K562 (cell line): ENCODE results near the gene ZNF92. TPM values are rescaled to one million over a fixed set of nuclear protein-coding genes. Genes with fewer than 3 reads are reported as not detected.
A peak's percentile ranks its signal among the peaks of the same experiment; 100 is the strongest.

Experiments
- BCOR ChIP-seq: fragments of 450-650 bp; IDR thresholded peaks from 2 replicates; pipeline ENCODE4 v1.6.1; 2016
- CXXC5 ChIP-seq: fragments of 250-450 bp; sonication (Bioruptor Pico); IDR thresholded peaks from 2 replicates; pipeline ENCODE4 v1.8.0; 2022; ENCODE audit warnings: inconsistent platforms, mild to moderate bottlenecking, moderate library complexity
- GTF2A2 ChIP-seq: IDR thresholded peaks from 2 replicates; pipeline ENCODE4 v1.6.1; 2016; ENCODE audit warnings: mild to moderate bottlenecking, missing genetic modification characterization, missing compliant biosample characterization
- HDAC8 ChIP-seq: fragments of 450-650 bp; IDR thresholded peaks from 2 replicates; pipeline ENCODE4 v1.6.1; 2016; ENCODE audit warnings: mild to moderate bottlenecking, missing genetic modification characterization, moderate library complexity, missing compliant biosample characterization
- ID3 ChIP-seq, 2 experiments: fragments of 250-450 bp in 1 of 2; fragments of 450-650 bp in 1 of 2; sonication (Bioruptor Pico) in 1 of 2; IDR thresholded peaks; 2 replicates each; pipeline versions ENCODE4 v1.6.1 to v1.8.0; 2016 to 2021; ENCODE audit warnings: mild to moderate bottlenecking in 2 of 2, moderate library complexity in 2 of 2, missing compliant biosample characterization in 1 of 2, missing genetic modification characterization in 1 of 2
- ILK ChIP-seq: fragments of 450-650 bp; IDR thresholded peaks from 2 replicates; pipeline ENCODE4 v1.6.1; 2016; ENCODE audit warnings: missing genetic modification characterization, low read depth, mild to moderate bottlenecking, missing compliant biosample characterization, moderate library complexity, borderline replicate concordance
- KLF6 ChIP-seq: fragments of 250-450 bp; sonication (Bioruptor Pico); IDR thresholded peaks from 2 replicates; pipeline ENCODE4 v1.4.0; 2020; ENCODE audit warnings: mild to moderate bottlenecking, moderate library complexity, borderline replicate concordance
- MECOM ChIP-seq: fragments of 250-450 bp; sonication (Bioruptor Pico); IDR thresholded peaks from 2 replicates; pipeline ENCODE4 v1.8.0; 2022; ENCODE audit warnings: inconsistent platforms
- MEF2D ChIP-seq: conservative IDR thresholded peaks from 2 replicates; pipeline ENCODE4 v1.6.1; 2016; ENCODE audit warnings: low read depth, missing genetic modification characterization, missing compliant biosample characterization
- NFE2L1 ChIP-seq: fragments of 450-650 bp; IDR thresholded peaks from 2 replicates; pipeline ENCODE4 v1.6.1; 2016; ENCODE audit warnings: missing genetic modification characterization, low read depth, mild to moderate bottlenecking, missing compliant biosample characterization, moderate library complexity, borderline replicate concordance
- POLR3A ChIP-seq: IDR thresholded peaks from 2 replicates; pipeline ENCODE4 v1.6.1; 2011; ENCODE audit warnings: borderline replicate concordance, mild to moderate bottlenecking, moderate library complexity; ENCODE audit not compliant: insufficient read length, insufficient read depth; ENCODE audit errors: extremely low read depth
- PYGO2 ChIP-seq: fragments of 450-650 bp; IDR thresholded peaks from 2 replicates; pipeline ENCODE4 v1.6.1; 2016; ENCODE audit warnings: mild to moderate bottlenecking, missing genetic modification characterization, moderate library complexity, missing compliant biosample characterization
- SMAD4 ChIP-seq: fragments of 250-450 bp; sonication (Bioruptor Pico); conservative IDR thresholded peaks from 2 replicates; pipeline ENCODE4 v1.8.0; 2021; ENCODE audit warnings: inconsistent platforms, mild to moderate bottlenecking, moderate library complexity
- SRSF3 ChIP-seq: fragments of 200-400 bp; formaldehyde crosslinking; IDR thresholded peaks from 2 replicates; pipeline ENCODE4 v1.6.1; 2016; ENCODE audit warnings: mild to moderate bottlenecking, low read length, moderate library complexity; ENCODE audit not compliant: insufficient read depth
- TCF7L2 ChIP-seq: fragments of 150-350 bp; IDR thresholded peaks from 2 replicates; pipeline ENCODE4 v1.6.1; 2016; ENCODE audit warnings: low read depth, mild to moderate bottlenecking, low read length, moderate library complexity
- TEAD1 ChIP-seq, 2 experiments: fragments of 450-650 bp in 1 of 2; sonication (generic) in 1 of 2; formaldehyde crosslinking; IDR thresholded peaks; 2 replicates each; pipeline versions ENCODE4 v1.4.0 to v1.8.0; 2020 to 2022; ENCODE audit warnings: mild to moderate bottlenecking in 2 of 2, missing genetic modification reagents in 1 of 2
- TSHZ1 ChIP-seq: fragments of 250-450 bp; sonication (Bioruptor Pico); IDR thresholded peaks from 2 replicates; pipeline ENCODE4 v1.4.0; 2020; ENCODE audit warnings: mild to moderate bottlenecking, moderate library complexity
- ZFP30 ChIP-seq: fragments of 250-450 bp; sonication (Bioruptor Pico); IDR thresholded peaks from 2 replicates; pipeline ENCODE4 v1.8.0; 2022; ENCODE audit warnings: moderate library complexity, mild to moderate bottlenecking, inconsistent platforms, borderline replicate concordance
- ZNF583 ChIP-seq: fragments of 250-450 bp; sonication (Bioruptor Pico); IDR thresholded peaks from 2 replicates; pipeline ENCODE4 v1.4.0; 2020
- ZNF592 ChIP-seq: fragments of 450-650 bp; IDR thresholded peaks from 2 replicates; pipeline ENCODE4 v1.6.1; 2017; ENCODE audit warnings: antibody characterized with exemption, mild to moderate bottlenecking
- polyA plus RNA-seq, 8 experiments: library from polyadenylated mRNA; depleted of rRNA in 4 of 8; stranded (reverse) in 5 of 8; unstranded in 3 of 8; fragments of >200 nt; fragmentation: Nextera tagmentation in 2 of 8; fragmentation: Illumina TruSeq in 1 of 8; extraction: Ambion mirVana in 2 of 8; extraction: Trizol in 1 of 8; gene quantifications; 2 replicates each; pipeline versions ENCODE4 v1.2.1 to v1.2.3, GENCODE V29; 2011 to 2014; ENCODE audit warnings: inconsistent platforms in 1 of 8, missing spikeins in 1 of 8
- total RNA-seq, 7 experiments: library from RNA; depleted of rRNA in 6 of 7; stranded (reverse); fragments of >200 nt in 6 of 7; fragmentation: Illumina TruSeq in 2 of 7; extraction: Trizol in 2 of 7; gene quantifications; 2 replicates each; pipeline versions ENCODE4 v1.2.1 to v1.2.3, GENCODE V29; 2011 to 2021; ENCODE audit warnings: low replicate concordance in 1 of 7

ZNF92 gene
- total and polyA plus RNA-seq, 9 of the 15 experiments (the other 6 are each of a cell fraction or from before 2014, with no cell fraction given): 8.9 to 29.4 (median 12.5) TPM

GRCh38 chr7:65369843-65370242 lies 3.8 kb upstream of the ZNF92 start (continued):
- TF ChIP-seq ZNF583: peak; percentile 67
- TF ChIP-seq SMAD4 (CRISPR knock-in tag): peak; percentile 63
- TF ChIP-seq ZFP30 (CRISPR knock-in tag): no peak
- TF ChIP-seq MECOM (CRISPR knock-in tag): peak; percentile 73
- 0 out of 2 replicates have a peak, but pooled peaks have one; percentile 23 for TF ChIP-seq KLF6 (CRISPR knock-in tag)
- no peak for TF ChIP-seq TCF7L2
- TF ChIP-seq SRSF3: no peak
- TF ChIP-seq BCOR: no peak
- TF ChIP-seq PYGO2 (tag): peak; percentile 68; the same call in 1 of the 2 replicates
- TF ChIP-seq TEAD1 (CRISPR knock-in tag; IDR thresholded peaks at IDR 0.05): 0 out of 4 replicates have a peak, but pooled peaks of 1 of the 2 experiments have one; percentile 53
- peak; percentile 77 for TF ChIP-seq GTF2A2 (tag)
- peak; percentile 45; the same call in 1 of the 2 replicates for TF ChIP-seq ILK (tag)
- no peak for TF ChIP-seq ID3 (CRISPR knock-in tag; IDR thresholded peaks at IDR 0.05)
- 0 out of 2 replicates have a peak, but pooled peaks have one; percentile 34 for TF ChIP-seq ID3 (tag; IDR thresholded peaks at IDR 0.05)
- 0 out of 2 replicates have a peak, but pooled peaks have one; percentile 37 for TF ChIP-seq TSHZ1 (CRISPR knock-in tag)
- 0 out of 2 replicates have a peak, but pooled peaks have one; percentile 6 for TF ChIP-seq NFE2L1
- TF ChIP-seq POLR3A: no peak
- TF ChIP-seq CXXC5 (CRISPR knock-in tag): peak; percentile 41; the same call in 1 of the 2 replicates
- 0 out of 2 replicates have a peak, but pooled peaks have one; percentile 39 for TF ChIP-seq HDAC8
- TF ChIP-seq MEF2D (tag): peak; percentile 81
- peak; percentile 88 for TF ChIP-seq ZNF592
